NT2/D1 (cell line): ENCODE data around the gene TAF12.
"Not testable (repeated sequence)": the region's sequence is repeated elsewhere in the genome, so short reads cannot be mapped to it uniquely, and the experiment has no call there.

Experiments used
- DNase-seq: peaks from one replicate; pipeline ENCODE4 v3.0.0-alpha.2; 2011; ENCODE audit warnings: low read depth, low spot score
- H3K27me3 ChIP-seq: 2 replicates; pipeline ENCODE4 v1.6.0; 2011; ENCODE audit warnings: mild to moderate bottlenecking; ENCODE audit not compliant: insufficient read length, insufficient read depth
- H3K36me3 ChIP-seq: 2 replicates; pipeline ENCODE4 v1.6.1; 2011; ENCODE audit warnings: mild to moderate bottlenecking, low read length, mixed read lengths; ENCODE audit not compliant: insufficient read depth, insufficient read length
- H3K4me1 ChIP-seq: 2 replicates; pipeline ENCODE4 v1.5.1; 2011; ENCODE audit not compliant: insufficient read depth, insufficient read length
- H3K4me3 ChIP-seq: 2 replicates; pipeline ENCODE4 v1.5.1; 2011; ENCODE audit warnings: low read depth; ENCODE audit not compliant: insufficient read length
- H3K9ac ChIP-seq: 2 replicates; pipeline ENCODE4 v1.6.0; 2011; ENCODE audit warnings: low read depth; ENCODE audit not compliant: insufficient read length
- H3K9me3 ChIP-seq: 2 replicates; pipeline ENCODE4 v1.5.1; 2011; ENCODE audit warnings: mild to moderate bottlenecking, low read length; ENCODE audit not compliant: insufficient read depth
- SUZ12 ChIP-seq: IDR thresholded peaks from 2 replicates; pipeline ENCODE4 v1.6.1; 2011; ENCODE audit not compliant: insufficient read length, insufficient read depth; ENCODE audit errors: extremely low read depth
- YY1 ChIP-seq: IDR thresholded peaks from 2 replicates; pipeline ENCODE4 v1.6.1; 2011; ENCODE audit not compliant: insufficient read length, insufficient read depth
- ZNF274 ChIP-seq: IDR thresholded peaks from 2 replicates; pipeline ENCODE4 v1.6.1; 2011; ENCODE audit warnings: mild to moderate bottlenecking, low read depth, low read length

TAF12 gene

DNA sequence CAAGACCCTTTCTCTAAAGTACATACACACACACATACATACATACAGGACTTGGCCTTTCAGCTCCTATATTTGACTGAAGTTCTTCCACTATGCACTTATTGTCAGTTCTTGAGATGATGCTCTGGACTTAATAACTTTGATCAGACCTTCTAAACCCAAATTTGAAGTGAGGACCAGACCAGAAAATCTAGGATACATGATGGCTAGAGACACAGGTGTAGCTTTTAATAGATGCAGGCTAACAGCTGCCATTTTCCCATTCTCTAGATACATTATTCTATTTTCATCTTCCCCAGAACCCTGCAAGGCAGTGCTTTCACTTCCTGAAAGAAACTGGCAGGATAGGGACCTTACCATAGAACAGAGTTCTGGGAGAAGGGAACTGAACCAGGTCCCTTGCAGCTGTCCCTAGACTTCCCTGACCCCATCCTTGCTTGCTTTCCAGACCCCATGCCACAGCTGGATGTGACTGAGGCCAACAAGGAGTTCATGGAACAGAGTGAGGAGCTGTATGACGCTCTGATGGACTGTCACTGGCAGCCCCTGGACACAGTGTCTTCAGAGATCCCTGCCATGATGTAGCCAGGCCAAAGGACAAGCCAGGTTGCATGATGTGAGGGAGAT is 65.7 kb downstream of the TAF12 start:
- DNase-seq: no peak
- peaks cover 77% of the 10 kb centered on the region for H3K36me3 ChIP-seq
- peak overlapping the region; percentile 2 for H3K9ac ChIP-seq
- no peaks in the 10 kb centered on the region for H3K9me3 ChIP-seq
- H3K4me1 ChIP-seq: peaks cover 7% of the 10 kb centered on the region
- TF ChIP-seq SUZ12 (no peak), ZNF274 (no peak), YY1 (no peak)
- peaks cover under 1% of the 10 kb centered on the region for H3K27me3 ChIP-seq
- no peak overlapping the region for H3K4me3 ChIP-seq

DNA sequence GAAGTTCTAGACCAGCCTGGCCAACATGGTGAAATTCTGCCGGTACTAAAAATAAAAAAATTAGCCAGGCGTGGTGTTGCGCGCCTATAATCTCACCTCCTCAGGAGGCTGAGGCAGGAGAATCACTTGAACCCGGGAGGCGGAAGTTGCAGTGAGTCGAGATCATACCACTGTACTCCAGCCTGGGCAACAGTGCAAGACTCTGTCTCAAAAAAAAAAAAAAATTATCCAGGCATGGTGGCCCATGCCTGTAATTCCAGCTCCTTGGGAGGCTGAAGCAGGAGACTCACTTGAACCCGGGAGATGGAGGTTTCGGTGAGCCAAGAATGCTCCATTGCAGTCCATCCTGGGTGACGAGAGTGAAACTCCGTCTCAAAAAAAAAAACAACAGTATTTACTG is 69.3 kb downstream of the TAF12 start:
- Histone ChIP-seq H3K9me3 (no peaks in the 10 kb centered on the region), H3K27me3 (no peaks in the 10 kb centered on the region), H3K4me3 (no peak overlapping the region), H3K4me1 (no peaks in the 10 kb centered on the region), H3K36me3 (peaks cover 76% of the 10 kb centered on the region), H3K9ac (no peak overlapping the region)
- TF ChIP-seq SUZ12 (no peak), ZNF274 (no peak), YY1 (no peak)
- no peak for DNase-seq

DNA sequence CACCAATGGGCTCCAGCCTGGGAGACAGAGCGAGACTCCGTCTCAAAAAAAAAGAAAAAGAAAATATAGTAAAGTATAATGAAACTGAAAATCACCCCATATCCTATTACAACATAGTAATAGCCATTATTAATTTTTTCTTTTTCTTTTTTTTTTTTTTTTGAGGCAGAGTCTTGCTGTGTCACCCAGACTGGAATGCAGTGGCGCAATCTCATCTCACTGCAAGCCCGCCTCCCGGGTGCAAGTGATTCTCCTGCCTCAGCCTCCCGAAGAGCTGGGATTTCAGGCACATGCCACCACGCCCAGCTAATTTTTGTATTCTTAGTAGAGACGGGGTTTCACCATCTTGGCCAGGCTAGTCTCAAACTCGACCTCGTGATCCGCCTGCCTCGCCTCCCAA is 70.0 kb downstream of the TAF12 start:
- not testable (repeated sequence) for H3K9me3 ChIP-seq, H3K4me1 ChIP-seq, H3K9ac ChIP-seq, DNase-seq, H3K4me3 ChIP-seq, H3K27me3 ChIP-seq
- H3K36me3 ChIP-seq: peaks cover 76% of the 10 kb centered on the region

DNA sequence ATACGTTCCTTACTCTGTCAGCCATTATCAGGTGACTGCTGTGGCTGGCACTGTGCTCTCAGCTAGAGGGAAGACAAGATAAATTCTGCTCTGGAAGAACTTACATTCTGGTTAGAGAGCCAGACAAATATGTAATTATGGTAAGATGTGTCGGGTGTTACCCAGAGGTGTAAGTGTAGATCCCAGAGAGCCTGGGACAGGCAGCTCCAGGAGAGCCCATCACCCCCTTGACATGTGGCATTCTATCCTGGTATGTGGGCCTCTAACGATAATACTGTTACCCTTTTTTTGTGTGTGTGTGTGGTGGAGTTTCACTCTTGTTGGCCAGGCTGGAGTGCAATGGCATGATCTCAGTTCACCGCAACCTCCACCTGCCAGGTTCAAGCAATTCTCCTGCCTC is 71.0 kb downstream of the TAF12 start:
- TF ChIP-seq YY1 (no peak), ZNF274 (no peak), SUZ12 (no peak)
- H3K36me3 ChIP-seq: peaks cover 76% of the 10 kb centered on the region
- DNase-seq: no peak

DNA sequence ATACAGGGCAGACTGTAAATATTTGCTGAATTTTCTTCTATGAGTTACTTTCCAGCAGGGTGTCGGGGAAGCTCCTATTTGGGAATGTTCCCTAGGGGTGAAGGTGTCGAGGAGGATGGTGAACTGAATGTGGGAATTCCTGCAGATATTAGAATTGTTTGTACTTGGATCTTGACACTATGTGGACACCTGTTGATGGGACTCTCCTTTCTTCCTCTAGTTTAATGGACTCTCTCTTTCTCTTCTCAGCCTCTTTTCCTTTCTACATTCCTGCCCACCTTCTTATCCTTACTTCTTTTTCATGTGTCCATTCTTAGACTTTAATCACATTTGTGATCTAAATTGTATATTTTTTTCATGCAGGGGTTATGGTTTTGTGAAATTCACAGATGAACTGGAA is 75.9 kb downstream of the TAF12 start:
- no peak for TF ChIP-seq YY1
- no peak for TF ChIP-seq ZNF274
- no peak for TF ChIP-seq SUZ12
- DNase-seq: no peak
- Histone ChIP-seq H3K27me3 (no peaks in the 10 kb centered on the region), H3K9me3 (no peaks in the 10 kb centered on the region), H3K4me1 (no peaks in the 10 kb centered on the region), H3K4me3 (no peak overlapping the region), H3K9ac (no peak overlapping the region), H3K36me3 (peaks cover 84% of the 10 kb centered on the region)

More for the DNA sequence above, 71.0 kb downstream of the TAF12 start:
- H3K9ac ChIP-seq: peak overlapping the region; percentile 56
- no peaks in the 10 kb centered on the region for H3K9me3 ChIP-seq
- H3K4me1 ChIP-seq: no peaks in the 10 kb centered on the region
- no peak overlapping the region for H3K4me3 ChIP-seq
- no peaks in the 10 kb centered on the region for H3K27me3 ChIP-seq

DNA sequence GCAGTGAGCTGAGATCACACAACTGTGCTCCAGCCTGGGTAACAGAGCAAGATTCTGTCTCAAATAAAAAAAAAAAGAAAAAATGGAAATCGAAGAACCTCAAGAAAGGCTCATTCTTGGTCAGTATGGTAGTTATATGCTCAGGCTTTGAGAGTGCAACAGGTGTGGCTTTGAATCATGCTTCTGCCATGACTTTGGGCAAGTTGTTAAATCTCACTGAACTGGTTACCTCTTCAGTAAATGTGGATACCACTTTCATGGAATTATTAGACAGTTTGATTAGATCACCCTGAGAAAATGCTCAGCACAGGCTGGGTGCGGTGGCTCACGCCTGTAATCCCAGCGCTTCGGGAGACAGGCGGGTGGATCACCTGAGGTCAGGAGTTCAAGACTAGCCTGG is 77.1 kb downstream of the TAF12 start:
- no peak overlapping the region for H3K4me3 ChIP-seq
- peaks cover 84% of the 10 kb centered on the region for H3K36me3 ChIP-seq
- H3K4me1 ChIP-seq: no peaks in the 10 kb centered on the region
- H3K9ac ChIP-seq: no peak overlapping the region
- DNase-seq: no peak
- TF ChIP-seq YY1 (no peak), SUZ12 (no peak), ZNF274 (no peak)
- H3K27me3 ChIP-seq: no peaks in the 10 kb centered on the region
- H3K9me3 ChIP-seq: no peaks in the 10 kb centered on the region

DNA sequence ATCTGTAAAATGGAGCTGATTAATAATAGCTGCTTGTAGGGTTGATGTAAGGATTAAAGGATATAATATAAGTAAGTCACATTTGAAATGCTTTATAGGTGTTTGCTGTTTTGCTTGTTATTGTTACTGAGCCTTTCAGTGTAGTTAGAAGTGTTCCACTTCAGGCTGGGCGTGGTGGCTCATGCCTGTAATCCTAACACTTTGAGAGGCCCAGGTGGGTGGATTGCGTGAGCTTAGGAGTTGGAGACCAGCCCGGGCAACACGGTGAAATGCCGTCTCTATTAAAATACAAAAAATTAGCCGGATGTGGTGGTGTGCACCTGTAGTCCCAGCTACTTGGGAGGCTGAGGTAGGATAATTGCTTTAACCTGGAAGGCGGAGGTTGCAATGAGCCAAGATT is 77.8 kb downstream of the TAF12 start:
- no peak for DNase-seq
- Histone ChIP-seq H3K36me3 (peaks cover 85% of the 10 kb centered on the region), H3K27me3 (no peaks in the 10 kb centered on the region), H3K9ac (no peak overlapping the region), H3K9me3 (no peaks in the 10 kb centered on the region), H3K4me1 (no peaks in the 10 kb centered on the region), H3K4me3 (no peak overlapping the region)
- TF ChIP-seq ZNF274 (no peak), YY1 (no peak), SUZ12 (no peak)
